ENCODE measurements around the gene STIL.
A peak's percentile ranks its signal among the peaks of the same experiment; 100 is the strongest.
"Not testable (repeated sequence)": the region's sequence is repeated elsewhere in the genome, so short reads cannot be mapped to it uniquely, and the experiment has no call there.

STIL gene

DNA sequence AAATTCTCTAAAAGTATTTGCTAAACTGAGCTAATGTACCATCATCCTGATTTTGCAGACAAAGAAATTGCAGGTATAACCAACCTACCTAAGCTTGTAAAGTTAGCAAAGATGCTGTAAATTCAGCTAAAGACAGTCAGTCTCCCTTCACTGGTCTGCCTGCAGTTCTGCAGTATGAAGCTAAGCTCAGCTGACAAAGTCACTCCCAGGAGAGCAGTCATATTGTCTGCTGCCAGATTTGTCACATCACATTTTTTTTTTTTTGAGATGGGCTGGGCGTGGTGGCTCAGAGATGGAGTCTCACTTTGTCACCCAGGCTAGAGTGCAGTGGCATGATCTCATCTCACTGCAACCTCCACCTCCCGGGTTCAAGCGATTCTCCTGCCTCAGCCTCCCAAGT lies 10.7 kb upstream of the STIL start:
- H3K27me3 ChIP-seq (ENCODE audit: insufficient read depth, low read length), result no peaks in the 10 kb centered on the region
- H3K36me3 ChIP-seq (ENCODE audit: insufficient read depth, low read length), result no peaks in the 10 kb centered on the region
- H3K4me3 ChIP-seq (ENCODE audit: low read depth, low read length, poor library complexity, severe bottlenecking), result no peak overlapping the region
- H4K20me1 ChIP-seq (ENCODE audit: insufficient read depth, low read length), result no peaks in the 10 kb centered on the region
- TF ChIP-seq, protein P1, sequence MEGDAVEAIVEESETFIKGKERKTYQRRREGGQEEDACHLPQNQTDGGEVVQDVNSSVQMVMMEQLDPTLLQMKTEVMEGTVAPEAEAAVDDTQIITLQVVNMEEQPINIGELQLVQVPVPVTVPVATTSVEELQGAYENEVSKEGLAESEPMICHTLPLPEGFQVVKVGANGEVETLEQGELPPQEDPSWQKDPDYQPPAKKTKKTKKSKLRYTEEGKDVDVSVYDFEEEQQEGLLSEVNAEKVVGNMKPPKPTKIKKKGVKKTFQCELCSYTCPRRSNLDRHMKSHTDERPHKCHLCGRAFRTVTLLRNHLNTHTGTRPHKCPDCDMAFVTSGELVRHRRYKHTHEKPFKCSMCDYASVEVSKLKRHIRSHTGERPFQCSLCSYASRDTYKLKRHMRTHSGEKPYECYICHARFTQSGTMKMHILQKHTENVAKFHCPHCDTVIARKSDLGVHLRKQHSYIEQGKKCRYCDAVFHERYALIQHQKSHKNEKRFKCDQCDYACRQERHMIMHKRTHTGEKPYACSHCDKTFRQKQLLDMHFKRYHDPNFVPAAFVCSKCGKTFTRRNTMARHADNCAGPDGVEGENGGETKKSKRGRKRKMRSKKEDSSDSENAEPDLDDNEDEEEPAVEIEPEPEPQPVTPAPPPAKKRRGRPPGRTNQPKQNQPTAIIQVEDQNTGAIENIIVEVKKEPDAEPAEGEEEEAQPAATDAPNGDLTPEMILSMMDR (IDR thresholded peaks at IDR 0.05; ENCODE audit: low read length), result no peak
- no peak for TF ChIP-seq EZH2 (IDR thresholded peaks at IDR 0.05; ENCODE audit: borderline replicate concordance, low read length)
- no peaks in the 10 kb centered on the region for H3K9me3 ChIP-seq (ENCODE audit: low read length)
- no peaks in the 10 kb centered on the region for H3K9me2 ChIP-seq (ENCODE audit: low read depth, low read length)
- H3K9ac ChIP-seq (ENCODE audit: low read length), result no peak overlapping the region
- H3F3A ChIP-seq (ENCODE audit: insufficient read depth, low read length), result no peaks in the 10 kb centered on the region
- H3K4me1 ChIP-seq (ENCODE audit: insufficient read depth, low read length, severe bottlenecking), result no peaks in the 10 kb centered on the region
- no peak overlapping the region for H3K27ac ChIP-seq (ENCODE audit: low read depth, low read length, poor library complexity, severe bottlenecking)
- no peaks in the 10 kb centered on the region for H3K79me2 ChIP-seq (ENCODE audit: insufficient read depth, low read length)
- H2AFZ ChIP-seq (ENCODE audit: low read length), result no peak overlapping the region
- no peak overlapping the region for H3K4me2 ChIP-seq (ENCODE audit: low read length)

DNA sequence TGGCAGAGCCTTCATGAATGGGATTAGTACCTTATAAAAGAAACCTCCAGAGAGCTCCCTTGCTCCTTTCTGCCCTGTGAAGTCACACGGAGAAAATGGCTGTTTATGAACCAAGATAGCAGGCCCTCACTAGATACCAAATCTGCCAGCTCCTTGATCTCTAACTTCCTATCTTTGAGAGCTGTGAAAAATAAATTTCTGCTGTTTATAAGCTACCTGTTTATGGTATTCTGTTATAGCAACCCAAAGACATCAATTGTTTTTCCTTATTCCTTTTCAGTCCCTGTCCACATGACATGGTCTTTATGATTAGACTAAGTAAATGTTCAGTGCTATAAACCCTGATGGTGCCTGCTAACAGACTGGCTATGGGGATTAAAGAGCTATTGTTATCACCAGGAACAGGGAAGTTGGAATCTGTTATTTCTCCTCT lies 9.7 kb upstream of the STIL start:
- Histone ChIP-seq H2AFZ (ENCODE audit: low read length) (peak overlapping the region; percentile 85; the same call in 1 of the 2 replicates), H3K4me1 (ENCODE audit: insufficient read depth, low read length, severe bottlenecking) (no peaks in the 10 kb centered on the region)

DNA sequence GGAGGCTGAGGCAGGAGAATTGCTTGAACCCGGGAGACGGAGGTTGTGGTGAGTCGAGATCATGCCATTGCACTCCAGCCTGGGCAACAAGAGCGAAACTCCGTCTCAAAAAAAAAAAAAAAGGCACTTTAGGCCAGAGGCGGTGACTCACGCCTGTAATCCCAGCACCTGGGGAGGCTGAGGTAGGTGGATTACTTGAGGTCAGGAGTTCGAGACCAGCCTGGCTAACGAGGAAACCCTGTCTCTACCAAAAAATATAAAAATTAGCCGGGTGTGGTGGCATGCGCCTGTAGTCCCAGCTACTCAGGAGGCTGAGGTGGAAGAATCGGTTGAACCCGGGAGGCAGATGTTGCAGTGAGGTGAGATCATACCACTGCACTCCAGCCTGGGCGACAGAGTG lies 6.0 kb upstream of the STIL start:
- H3K36me3 ChIP-seq (ENCODE audit: insufficient read depth, low read length); H3K9ac ChIP-seq (ENCODE audit: low read length); H3K4me3 ChIP-seq (ENCODE audit: low read depth, low read length, poor library complexity, severe bottlenecking); H3K79me2 ChIP-seq (ENCODE audit: insufficient read depth, low read length); H2AFZ ChIP-seq (ENCODE audit: low read length); H3K9me2 ChIP-seq (ENCODE audit: low read depth, low read length); H3K4me2 ChIP-seq (ENCODE audit: low read length); H3K4me1 ChIP-seq (ENCODE audit: insufficient read depth, low read length, severe bottlenecking); H3K9me3 ChIP-seq (ENCODE audit: low read length); H3K27ac ChIP-seq (ENCODE audit: low read depth, low read length, poor library complexity, severe bottlenecking); H3F3A ChIP-seq (ENCODE audit: insufficient read depth, low read length); H4K20me1 ChIP-seq (ENCODE audit: insufficient read depth, low read length); H3K27me3 ChIP-seq (ENCODE audit: insufficient read depth, low read length): not testable (repeated sequence)

More for the DNA sequence above, 9.7 kb upstream of the STIL start:
- Histone ChIP-seq H3K9ac (ENCODE audit: low read length) (no peak overlapping the region), H3K9me3 (ENCODE audit: low read length) (no peaks in the 10 kb centered on the region), H3F3A (ENCODE audit: insufficient read depth, low read length) (no peaks in the 10 kb centered on the region), H3K4me2 (ENCODE audit: low read length) (no peak overlapping the region), H3K36me3 (ENCODE audit: insufficient read depth, low read length) (no peaks in the 10 kb centered on the region), H3K79me2 (ENCODE audit: insufficient read depth, low read length) (no peaks in the 10 kb centered on the region), H3K27ac (ENCODE audit: low read depth, low read length, poor library complexity, severe bottlenecking) (no peak overlapping the region), H3K4me3 (ENCODE audit: low read depth, low read length, poor library complexity, severe bottlenecking) (no peak overlapping the region), H3K27me3 (ENCODE audit: insufficient read depth, low read length) (no peaks in the 10 kb centered on the region), H4K20me1 (ENCODE audit: insufficient read depth, low read length) (no peaks in the 10 kb centered on the region), H3K9me2 (ENCODE audit: low read depth, low read length) (no peaks in the 10 kb centered on the region)
- TF ChIP-seq, protein P1 (IDR thresholded peaks at IDR 0.05; ENCODE audit: low read length), result no peak
- TF ChIP-seq EZH2 (IDR thresholded peaks at IDR 0.05; ENCODE audit: borderline replicate concordance, low read length), result no peak

DNA sequence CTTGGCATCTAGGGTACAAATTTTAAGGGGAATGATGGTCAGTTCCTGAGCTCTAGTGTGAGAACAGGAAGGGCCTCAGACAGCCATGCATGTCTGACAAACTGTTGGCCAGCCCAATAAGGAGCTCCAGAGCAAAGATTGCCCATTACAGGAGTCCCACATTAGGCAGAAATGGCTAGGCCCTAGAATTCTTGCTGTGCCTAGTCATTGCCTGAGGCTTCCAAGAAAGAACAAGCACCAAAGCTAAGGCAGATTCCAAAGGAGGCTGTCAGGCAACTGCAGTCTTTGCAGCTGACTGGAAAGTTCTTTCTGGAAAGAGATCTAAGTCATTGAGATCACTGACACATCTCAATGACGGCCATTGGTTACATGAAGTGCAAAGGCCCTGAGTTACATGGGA lies 3.9 kb upstream of the STIL start:
- no peak for TF ChIP-seq EZH2 (IDR thresholded peaks at IDR 0.05; ENCODE audit: borderline replicate concordance, low read length)
- TF ChIP-seq, protein P1 (IDR thresholded peaks at IDR 0.05; ENCODE audit: low read length), result no peak
- H3F3A ChIP-seq (ENCODE audit: insufficient read depth, low read length), result no peaks in the 10 kb centered on the region
- no peaks in the 10 kb centered on the region for H3K27me3 ChIP-seq (ENCODE audit: insufficient read depth, low read length)
- H3K4me1 ChIP-seq (ENCODE audit: insufficient read depth, low read length, severe bottlenecking), result peaks cover 2% of the 10 kb centered on the region
- no peaks in the 10 kb centered on the region for H3K9me3 ChIP-seq (ENCODE audit: low read length)
- no peak overlapping the region for H3K27ac ChIP-seq (ENCODE audit: low read depth, low read length, poor library complexity, severe bottlenecking)
- H3K4me3 ChIP-seq (ENCODE audit: low read depth, low read length, poor library complexity, severe bottlenecking), result no peak overlapping the region
- H3K36me3 ChIP-seq (ENCODE audit: insufficient read depth, low read length), result peaks cover under 1% of the 10 kb centered on the region; the same call in 1 of the 2 replicates
- peaks cover 10% of the 10 kb centered on the region for H3K79me2 ChIP-seq (ENCODE audit: insufficient read depth, low read length)
- H3K9ac ChIP-seq (ENCODE audit: low read length), result no peak overlapping the region
- no peaks in the 10 kb centered on the region for H3K9me2 ChIP-seq (ENCODE audit: low read depth, low read length)
- H3K4me2 ChIP-seq (ENCODE audit: low read length), result no peak overlapping the region
- no peaks in the 10 kb centered on the region for H4K20me1 ChIP-seq (ENCODE audit: insufficient read depth, low read length)
- H2AFZ ChIP-seq (ENCODE audit: low read length), result no peak overlapping the region

All from OCI-LY1 (cell line).